ENCODE results near the gene ZNHIT1. TPM values are rescaled to one million over a fixed set of nuclear protein-coding genes. Genes with fewer than 3 reads are reported as not detected.

Gene ZNHIT1
- total and polyA plus RNA-seq, 8 donors, result 25.7 to 92.3 (median 35.5) TPM

DNA sequence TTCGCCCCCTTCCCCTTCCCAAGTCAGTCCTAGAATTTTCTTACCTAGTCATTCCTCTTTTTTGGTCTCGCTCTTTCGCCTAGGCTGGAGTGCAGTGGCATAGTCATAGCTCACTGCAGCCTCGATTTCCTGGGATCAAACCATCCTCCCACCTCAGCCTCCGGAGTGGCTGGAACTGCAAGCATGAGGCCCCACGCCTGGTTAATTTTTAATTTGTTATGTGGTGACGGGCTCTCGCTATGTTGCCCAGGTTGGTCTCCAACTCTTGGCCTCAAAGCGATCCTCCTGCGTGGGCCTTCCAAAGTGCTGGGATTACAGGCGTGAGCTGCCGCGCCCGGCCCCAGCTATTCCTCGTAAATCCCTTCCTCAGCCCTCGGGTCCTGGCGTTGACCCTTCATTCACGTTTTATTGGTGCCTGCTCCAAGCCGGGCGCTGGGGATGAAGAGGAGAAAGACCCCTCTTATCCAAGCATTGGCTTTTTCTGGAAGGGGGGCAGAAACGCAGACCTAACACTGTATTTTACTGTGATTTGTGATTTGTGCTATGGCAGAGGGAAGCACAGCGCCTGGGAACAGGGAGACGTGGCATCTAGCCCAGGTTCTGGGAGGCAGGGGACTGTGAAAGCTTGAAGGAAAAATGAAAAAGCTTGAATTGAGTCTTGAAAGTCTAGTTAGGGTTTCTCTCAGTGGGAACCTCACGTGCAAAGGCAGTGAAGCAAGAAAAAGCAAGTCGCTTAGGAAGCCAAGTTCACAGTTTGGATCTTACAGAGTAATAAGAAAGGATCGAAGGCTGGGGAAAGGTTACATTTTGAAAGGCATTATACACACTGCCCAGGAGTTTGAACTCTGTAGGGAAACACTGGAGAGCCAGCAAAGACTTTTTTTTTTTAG is 516 bp downstream of the ZNHIT1 start:
- TF ChIP-seq, protein P1, sequence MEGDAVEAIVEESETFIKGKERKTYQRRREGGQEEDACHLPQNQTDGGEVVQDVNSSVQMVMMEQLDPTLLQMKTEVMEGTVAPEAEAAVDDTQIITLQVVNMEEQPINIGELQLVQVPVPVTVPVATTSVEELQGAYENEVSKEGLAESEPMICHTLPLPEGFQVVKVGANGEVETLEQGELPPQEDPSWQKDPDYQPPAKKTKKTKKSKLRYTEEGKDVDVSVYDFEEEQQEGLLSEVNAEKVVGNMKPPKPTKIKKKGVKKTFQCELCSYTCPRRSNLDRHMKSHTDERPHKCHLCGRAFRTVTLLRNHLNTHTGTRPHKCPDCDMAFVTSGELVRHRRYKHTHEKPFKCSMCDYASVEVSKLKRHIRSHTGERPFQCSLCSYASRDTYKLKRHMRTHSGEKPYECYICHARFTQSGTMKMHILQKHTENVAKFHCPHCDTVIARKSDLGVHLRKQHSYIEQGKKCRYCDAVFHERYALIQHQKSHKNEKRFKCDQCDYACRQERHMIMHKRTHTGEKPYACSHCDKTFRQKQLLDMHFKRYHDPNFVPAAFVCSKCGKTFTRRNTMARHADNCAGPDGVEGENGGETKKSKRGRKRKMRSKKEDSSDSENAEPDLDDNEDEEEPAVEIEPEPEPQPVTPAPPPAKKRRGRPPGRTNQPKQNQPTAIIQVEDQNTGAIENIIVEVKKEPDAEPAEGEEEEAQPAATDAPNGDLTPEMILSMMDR (IDR thresholded peaks at IDR 0.05), result no peak
- no peaks in the 10 kb centered on the region for H3K9me3 ChIP-seq
- H3K36me3 ChIP-seq, result peaks cover 0 to 10% (median 0%) of the 10 kb centered on the region in 3 donors
- peaks cover 14 to 25% (median 18%) of the 10 kb centered on the region in 3 donors for H3K4me1 ChIP-seq
- intact Hi-C loops (cut with DNase I), result no loop called here
- H3K27me3 ChIP-seq, result no peaks in the 10 kb centered on the region
- DNase-seq (no peak), ATAC-seq (peak; percentile 12 to 28 (median 17)), FAIRE-seq (no peak)
- H3K27ac ChIP-seq, result peak overlapping the region; percentile 77 to 95 (median 85)
- peak overlapping the region; percentile 56 to 98 (median 74) for H3K4me3 ChIP-seq
- 3 to 5% methylated on average over 26 of the region's 26 CpGs for WGBS, 2 donors

GRCh38 chr7:101220295-101220694 is 2.3 kb downstream of the ZNHIT1 start:
- H3K27ac ChIP-seq, result no peak overlapping the region
- 45 to 49% methylated on average over 5 of the region's 5 CpGs for WGBS, 2 donors
- no peak for FAIRE-seq
- intact Hi-C loops (cut with DNase I), result no loop called here
- no peaks in the 10 kb centered on the region for H3K27me3 ChIP-seq
- TF ChIP-seq, protein P1 (IDR thresholded peaks at IDR 0.05), result no peak
- ATAC-seq, result no peak
- peaks cover 0 to 17% (median 3%) of the 10 kb centered on the region in 3 donors for H3K36me3 ChIP-seq
- no peaks in the 10 kb centered on the region for H3K9me3 ChIP-seq
- DNase-seq, result no peak
- H3K4me3 ChIP-seq, result no peak overlapping the region
- peaks cover 10 to 25% (median 13%) of the 10 kb centered on the region in 3 donors for H3K4me1 ChIP-seq

DNA sequence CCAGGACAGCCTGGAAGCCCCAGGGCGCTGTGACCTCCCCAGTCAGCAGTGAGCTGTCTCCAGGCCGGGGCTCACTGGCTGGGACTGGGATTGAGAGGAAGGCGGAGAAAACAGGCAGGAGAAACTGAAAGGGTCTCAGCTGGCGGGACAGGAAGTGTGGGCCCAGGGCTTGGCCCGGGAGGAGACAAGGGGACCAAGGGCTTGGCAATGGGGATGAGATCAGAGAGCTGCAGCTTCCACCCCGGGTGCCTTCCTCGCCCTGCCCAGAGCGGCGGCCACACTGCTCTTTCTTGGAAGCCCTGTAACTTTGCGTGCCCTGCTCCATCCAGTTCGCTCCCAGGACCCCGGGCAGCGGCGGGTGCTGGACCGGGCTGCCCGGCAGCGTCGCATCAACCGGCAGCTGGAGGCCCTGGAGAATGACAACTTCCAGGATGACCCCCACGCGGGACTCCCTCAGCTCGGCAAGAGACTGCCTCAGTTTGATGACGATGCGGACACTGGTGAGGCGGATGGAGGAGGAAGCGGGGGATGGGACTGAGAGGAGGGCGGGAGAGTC is 4.4 kb downstream of the ZNHIT1 start:
- WGBS, 2 donors, result 92 to 93% methylated on average over 27 of the region's 27 CpGs
- Histone ChIP-seq H3K9me3 (no peaks in the 10 kb centered on the region), H3K4me1 (peaks cover 10 to 19% (median 13%) of the 10 kb centered on the region in 3 donors), H3K4me3 (no peak overlapping the region), H3K27me3 (no peaks in the 10 kb centered on the region), H3K27ac (no peak overlapping the region), H3K36me3 (peaks cover 0 to 21% (median 3%) of the 10 kb centered on the region in 3 donors)
- DNase-seq, result peak in 1 of 6 donors; percentile 52
- no peak for FAIRE-seq
- intact Hi-C loops (cut with DNase I), result no loop called here
- TF ChIP-seq, protein P1 (IDR thresholded peaks at IDR 0.05), result no peak
- ATAC-seq, result no peak

GRCh38 chr7:101223528-101223927 is 5.6 kb downstream of the ZNHIT1 start:
- Histone ChIP-seq H3K4me1 (peaks cover 10 to 18% (median 13%) of the 10 kb centered on the region in 3 donors), H3K27me3 (no peaks in the 10 kb centered on the region), H3K9me3 (no peaks in the 10 kb centered on the region), H3K36me3 (peaks cover 0 to 21% (median 3%) of the 10 kb centered on the region in 3 donors), H3K27ac (no peak overlapping the region), H3K4me3 (no peak overlapping the region)
- TF ChIP-seq, protein P1 (IDR thresholded peaks at IDR 0.05), result no peak
- no peak for ATAC-seq
- intact Hi-C loops (cut with DNase I), result no loop called here
- WGBS, 2 donors, result 97 to 98% methylated on average over 15 of the region's 15 CpGs
- no peak for DNase-seq
- no peak for FAIRE-seq

Data from pancreas (tissue), 10 donors.